Activated T-cell treated with anti-CD3 and anti-CD28 coated beads for 4 hours (primary cell): Measurements from ENCODE around the gene RELCH.

ENCODE experiments used
- DNase-seq: peaks from one replicate; pipeline ENCODE4 v3.0.0-alpha.2; 2020

The RELCH gene

DNA sequence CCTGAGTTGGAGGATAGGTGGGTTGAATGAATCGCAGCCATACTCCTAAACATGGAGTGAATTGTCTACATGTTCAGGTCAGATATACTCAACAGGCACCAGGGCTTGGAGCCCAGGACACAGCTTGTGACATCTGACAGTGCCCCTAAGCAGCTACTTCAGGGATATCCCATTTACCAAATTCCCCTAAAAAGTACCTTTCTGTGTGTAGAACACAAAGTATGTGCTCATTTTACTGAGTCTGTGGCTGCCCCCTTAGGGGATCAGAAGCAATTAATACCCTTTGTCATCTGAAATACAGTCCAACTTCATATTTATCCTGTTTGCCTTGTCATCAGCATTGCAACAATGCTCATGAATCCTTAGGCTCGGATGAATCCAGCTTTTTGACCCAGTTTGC lies 158.9 kb downstream of the RELCH start:
- DNase-seq = no peak

DNA sequence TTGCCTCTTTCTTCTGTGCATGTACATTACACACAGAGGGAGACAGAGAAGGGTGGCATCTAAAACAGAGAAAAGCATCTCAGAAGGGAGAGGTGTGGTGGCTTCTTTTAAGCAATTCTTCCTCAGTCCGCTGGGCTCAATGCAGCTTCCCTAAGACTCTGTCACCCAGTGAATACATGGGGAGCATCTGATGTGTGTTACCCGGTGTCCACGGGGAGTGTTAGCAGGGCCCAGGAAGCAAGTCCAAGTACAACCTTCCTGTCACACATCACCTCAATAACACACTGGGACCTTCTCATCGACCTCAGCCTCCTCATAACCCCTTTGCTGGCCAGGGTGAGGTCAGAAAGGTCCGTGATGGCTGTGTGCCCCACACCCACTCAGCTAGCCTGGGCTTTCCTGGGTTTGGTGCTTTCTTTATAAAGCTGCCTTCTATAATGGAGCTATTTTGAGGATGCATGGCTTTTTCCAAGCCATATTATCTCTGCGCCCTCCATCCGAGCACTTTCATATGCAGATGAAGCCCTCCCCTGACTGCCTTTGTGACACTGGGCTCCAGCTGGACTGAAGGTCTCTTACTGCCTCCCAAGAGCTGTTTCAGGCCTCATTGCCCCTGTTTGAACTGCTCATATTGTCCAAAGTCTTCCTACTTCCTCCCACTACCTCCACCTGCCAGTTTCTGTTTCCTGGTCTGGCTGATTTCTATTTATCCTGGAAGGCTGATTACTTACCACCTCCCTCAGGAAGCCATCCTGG lies 159.5 kb downstream of the RELCH start:
- DNase-seq = no peak

DNA sequence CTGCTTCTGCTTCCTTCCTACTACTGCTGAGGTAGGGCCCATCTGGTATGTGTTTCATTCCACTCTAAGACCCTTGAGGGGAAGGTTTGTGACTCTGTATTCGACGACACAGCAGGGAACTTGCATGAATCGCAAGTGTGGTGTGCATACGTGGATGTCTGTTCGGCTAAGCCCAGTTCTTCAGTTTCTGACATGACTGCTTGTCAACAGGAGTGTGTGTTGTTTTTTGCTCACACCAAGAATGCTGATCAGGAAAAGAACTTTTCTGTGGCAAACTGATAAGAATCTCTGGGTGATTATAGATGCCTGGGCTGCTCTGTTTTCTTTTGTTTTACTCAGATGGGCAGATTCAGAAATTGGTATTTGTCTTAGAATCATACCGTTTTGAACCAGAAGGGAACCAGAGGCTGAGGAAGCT lies 160.0 kb downstream of the RELCH start:
- no peak for DNase-seq

DNA sequence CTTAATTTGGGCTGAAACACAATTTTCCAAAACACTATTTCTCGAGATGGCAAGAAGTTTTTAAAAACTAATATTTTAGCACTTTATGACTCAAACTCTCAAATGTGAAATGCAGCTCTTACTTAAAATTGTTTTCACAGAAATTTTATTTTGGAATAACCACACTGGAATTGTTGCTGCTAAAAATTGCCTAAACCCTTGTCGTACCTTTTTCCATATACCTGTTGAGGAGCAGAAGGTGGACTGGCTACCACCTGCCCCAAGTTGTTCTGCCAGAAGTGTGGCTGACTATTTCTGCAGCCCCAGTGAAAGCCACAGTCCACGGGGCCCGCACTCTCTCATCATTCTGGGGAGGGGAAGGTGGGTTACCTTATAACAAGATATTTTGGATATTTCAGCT lies 161.4 kb downstream of the RELCH start:
- DNase-seq = no peak

DNA sequence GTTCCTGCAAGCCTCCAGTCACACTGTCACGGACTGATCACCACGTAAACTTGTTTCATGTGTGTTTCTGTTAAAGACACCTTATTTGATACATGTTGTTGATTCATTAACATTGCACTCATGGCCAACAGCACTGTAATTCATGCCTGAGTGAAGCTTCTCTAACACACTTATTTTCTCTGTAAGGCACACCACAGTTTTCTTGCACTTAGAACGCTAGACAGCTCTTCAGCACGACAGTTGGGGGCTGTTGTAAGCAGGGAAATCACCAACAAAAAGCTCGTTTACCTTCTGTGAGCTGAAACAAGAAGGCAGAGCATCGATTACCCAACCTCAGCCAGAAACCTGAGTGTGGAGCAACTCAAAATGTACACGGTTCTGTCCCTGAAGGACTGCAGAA lies 166.1 kb downstream of the RELCH start:
- no peak for DNase-seq

DNA sequence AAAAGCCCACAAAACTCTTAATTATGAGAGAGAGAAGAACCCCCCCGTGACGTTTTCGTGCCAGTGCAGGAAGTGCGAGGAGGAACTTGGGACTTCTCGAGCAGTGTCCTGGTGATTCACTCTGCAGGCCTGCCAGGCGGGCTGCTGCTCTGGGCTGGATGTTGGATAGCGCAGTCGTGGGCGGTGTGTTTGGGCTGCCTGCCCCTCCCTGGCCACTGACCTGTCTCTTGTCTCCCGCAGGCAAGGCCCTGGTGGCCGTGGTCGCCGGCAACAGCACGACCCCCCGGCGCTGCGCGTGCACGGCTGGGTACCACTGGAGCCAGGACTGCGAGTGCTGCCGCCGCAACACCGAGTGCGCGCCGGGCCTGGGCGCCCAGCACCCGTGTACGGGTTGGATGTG lies 167.1 kb downstream of the RELCH start:
- no peak for DNase-seq

DNA sequence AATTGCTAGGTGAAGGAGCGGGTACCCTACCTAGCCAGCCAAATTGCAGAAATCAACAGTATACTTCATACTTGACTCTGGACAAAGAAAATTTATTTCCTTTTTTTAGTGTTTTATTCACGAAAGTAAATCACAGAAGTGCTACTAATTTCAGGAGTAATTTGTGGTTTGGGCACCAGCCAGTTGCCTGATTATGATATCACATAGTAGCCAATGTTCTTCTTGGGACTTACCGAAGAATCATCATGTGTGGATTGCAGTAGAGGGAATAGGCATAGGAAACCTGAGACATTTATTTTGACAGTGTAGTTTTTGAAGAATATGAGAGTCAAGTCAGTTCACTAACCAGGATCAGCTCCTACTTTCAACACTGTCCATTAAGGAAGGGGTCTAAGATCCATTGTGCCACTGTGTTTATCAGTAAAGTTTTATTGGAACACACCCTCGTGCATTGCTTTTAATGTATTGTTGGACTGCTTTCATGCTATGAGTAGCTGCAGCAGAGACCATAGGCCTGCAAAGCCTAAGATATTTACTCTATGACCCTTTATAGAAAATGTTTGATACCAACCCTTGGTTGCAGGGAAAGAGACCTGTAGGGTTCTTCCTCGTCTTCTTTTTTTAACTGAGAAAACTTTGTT lies 170.1 kb downstream of the RELCH start:
- no peak for DNase-seq
